OCI-LY7 (cell line): Measurements from ENCODE around the gene ATP6V0D1.

Experiments used
- CTCF ChIP-seq: fragments of 200-600 bp; sonication (generic); conservative IDR thresholded peaks from 2 replicates; pipeline ENCODE4 v1.5.1; 2014; ENCODE audit warnings: mild to moderate bottlenecking, antibody characterized with exemption, low read length, moderate library complexity, mixed read lengths
- EZH2phosphoT487 ChIP-seq: fragments of 200-600 bp; sonication (generic); IDR thresholded peaks from 2 replicates; pipeline ENCODE4 v1.6.1; 2018; ENCODE audit warnings: low read depth, borderline replicate concordance, mild to moderate bottlenecking, mixed run types, antibody characterized with exemption, low read length, moderate library complexity, mixed read lengths

- no peak for TF ChIP-seq CTCF
- no peak for TF ChIP-seq EZH2phosphoT487
Measured at GRCh38 chr16:67419931-67420330, 61.0 kb downstream of the ATP6V0D1 start.
